A549 (cell line): ENCODE results near the gene CYP8B1. TPM values are rescaled to one million over a fixed set of nuclear protein-coding genes. Genes with fewer than 3 reads are reported as not detected.

Source experiments
- ATAC-seq, 2 experiments: fragments of 200-7000 bp in 1 of 2; fragments of >200 bp in 1 of 2; cut with Nextera tagmentation in 1 of 2; cut with Tn5 transposase in 1 of 2; 3 replicates each; pipeline versions ENCODE4 v1.8.0 to v1.9.1; 2018 to 2020; ENCODE audit warnings: mild to moderate bottlenecking in 1 of 2, moderate library complexity in 1 of 2
- CTCF ChIA-PET: fragments of 300-600 bp; sonication (Branson Sonifier 250); formaldehyde crosslinking; extraction: SDS; loops from one replicate; lab custom pipeline; 2021; ENCODE audit warnings: antibody characterized with exemption, inconsistent platforms; lab: Yijun Ruan, JAX
- POLR2A ChIA-PET: fragments of 350-600 bp; formaldehyde crosslinking; extraction: SDS; loops from one replicate; lab custom pipeline; 2021; ENCODE audit warnings: antibody characterized with exemption, inconsistent platforms; lab: Yijun Ruan, JAX
- DNase-seq, 2 experiments: peaks; one replicate each; pipeline versions ENCODE4 v3.0.0 to v3.0.0-alpha.2; 2011 to 2016; ENCODE audit warnings: low read depth in 1 of 2, low spot score in 1 of 2
- FAIRE-seq: peaks from 2 replicates; lab custom pipeline; 2011; peaks lifted over from hg19 to GRCh38; lab: Jason Lieb, UNC
- H3K27ac ChIP-seq, 2 experiments: fragments of >200 bp; sonication (Bioruptor Twin); formaldehyde crosslinking; 3 replicates each; pipeline ENCODE4 v1.5.1; 2016 to 2017
- H3K4me1 ChIP-seq: fragments of >200 bp; sonication (Bioruptor Twin); formaldehyde crosslinking; 3 replicates; pipeline ENCODE4 v1.6.1; 2016
- H3K4me2 ChIP-seq: fragments of >200 bp; sonication (Bioruptor Twin); formaldehyde crosslinking; 3 replicates; pipeline ENCODE4 v1.6.1; 2016
- H3K4me3 ChIP-seq: fragments of >200 bp; sonication (Bioruptor Twin); formaldehyde crosslinking; 3 replicates; pipeline ENCODE4 v1.5.1; 2016
- H3K9me3 ChIP-seq: fragments of >200 bp; sonication (Bioruptor Twin); formaldehyde crosslinking; 3 replicates; pipeline ENCODE4 v1.6.1; 2016
- EHMT2 ChIP-seq: fragments of 200-600 bp; sonication (generic); IDR thresholded peaks from 2 replicates; pipeline ENCODE4 v1.6.1; 2016; ENCODE audit warnings: antibody characterized with exemption, low read depth, mild to moderate bottlenecking, moderate library complexity
- HEYL ChIP-seq: fragments of 250-450 bp; sonication (Bioruptor Pico); IDR thresholded peaks from 2 replicates; pipeline ENCODE4 v1.8.0; 2021; ENCODE audit warnings: mild to moderate bottlenecking, moderate library complexity
- JUN ChIP-seq, 2 experiments: fragments of >200 bp; sonication (Bioruptor Twin); formaldehyde crosslinking; IDR thresholded peaks; 2 replicates in 1 of 2; 3 replicates in 1 of 2; pipeline ENCODE4 v1.6.1; 2016 to 2017
- MAFK ChIP-seq: fragments of 450-650 bp; IDR thresholded peaks from 2 replicates; pipeline ENCODE4 v1.6.1; 2014; ENCODE audit not compliant: partially characterized antibody
- NPAS2 ChIP-seq: fragments of 250-450 bp; sonication (Bioruptor Pico); IDR thresholded peaks from 2 replicates; pipeline ENCODE4 v1.8.0; 2022; ENCODE audit warnings: mild to moderate bottlenecking, moderate library complexity, borderline replicate concordance
- NR3C1 ChIP-seq: fragments of >200 bp; sonication (Bioruptor Twin); formaldehyde crosslinking; IDR thresholded peaks from 3 replicates; pipeline ENCODE4 v1.6.1; 2017
- WGBS: methylation state at CpG from one replicate; pipeline ENCODE4 v1.1.6; 2017; ENCODE audit errors: missing lambda C conversion rate; 5-methylcytosine and 5-hydroxymethylcytosine counted together
- polyA plus RNA-seq, 4 experiments: library from polyadenylated mRNA; depleted of rRNA in 3 of 4; stranded (reverse); fragments of >200 nt; fragmentation: RNase III in 1 of 4; extraction: RNeasy Plus Mini Kit Qiagen cat#74134 plus additional on column Dnase treatment in 1 of 4; gene quantifications; 2 replicates in 3 of 4; 3 replicates in 1 of 4; pipeline ENCODE4 v1.2.3, GENCODE V29; 2011 to 2017
- TF ChIP-seq, protein P1 (sequence below): IDR thresholded peaks from 2 replicates; pipeline ENCODE4 v1.6.1; 2012

The CYP8B1 gene
- polyA plus RNA-seq, 2 of the 4 experiments (the other 2 are of a cell fraction) = not detected

DNA sequence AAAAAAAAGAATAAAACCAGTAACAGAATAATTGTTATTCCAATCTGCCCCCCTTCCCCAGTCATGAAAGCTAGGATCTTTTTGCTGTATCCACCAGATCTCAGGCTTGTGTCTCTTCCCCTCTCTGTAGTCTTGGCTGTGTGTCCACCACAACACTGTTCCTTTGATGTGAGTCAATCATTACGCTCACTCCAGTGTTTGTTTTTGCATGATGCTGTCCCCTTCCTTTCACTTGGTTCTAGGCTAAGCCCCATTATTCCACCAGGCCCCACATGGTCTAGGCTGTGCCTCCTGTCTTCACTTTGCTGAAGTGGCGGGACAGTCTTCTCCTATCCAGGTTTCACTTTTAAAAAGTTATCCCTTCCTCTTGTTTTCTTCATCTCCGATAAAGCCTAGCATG, 52.9 kb downstream of the CYP8B1 start:
- Histone ChIP-seq H3K27ac (peak overlapping the region; percentile 44 to 59; a peak in 4 of 6 replicates), H3K4me2 (peak overlapping the region; percentile 39; the same call in 2 of the 3 replicates), H3K4me1 (peaks cover 8% of the 10 kb centered on the region; the same call in 1 of the 3 replicates)
- POLR2A ChIA-PET = no interaction called here
- TF ChIP-seq NPAS2 (CRISPR knock-in tag) (no peak), JUN (IDR thresholded peaks at IDR 0.05) (no peak), NR3C1 (no peak), MAFK (no peak), EHMT2 (no peak), HEYL (CRISPR knock-in tag) (no peak)
- TF ChIP-seq, protein P1, sequence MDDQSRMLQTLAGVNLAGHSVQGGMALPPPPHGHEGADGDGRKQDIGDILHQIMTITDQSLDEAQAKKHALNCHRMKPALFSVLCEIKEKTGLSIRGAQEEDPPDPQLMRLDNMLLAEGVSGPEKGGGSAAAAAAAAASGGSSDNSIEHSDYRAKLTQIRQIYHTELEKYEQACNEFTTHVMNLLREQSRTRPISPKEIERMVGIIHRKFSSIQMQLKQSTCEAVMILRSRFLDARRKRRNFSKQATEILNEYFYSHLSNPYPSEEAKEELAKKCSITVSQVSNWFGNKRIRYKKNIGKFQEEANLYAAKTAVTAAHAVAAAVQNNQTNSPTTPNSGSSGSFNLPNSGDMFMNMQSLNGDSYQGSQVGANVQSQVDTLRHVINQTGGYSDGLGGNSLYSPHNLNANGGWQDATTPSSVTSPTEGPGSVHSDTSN = no peak
- TF ChIP-seq, all 56 proteins: peak for 0
- DNase-seq (no peak), ATAC-seq (no peak), FAIRE-seq (no peak)
- Histone ChIP-seq H3K9me3 (no peaks in the 10 kb centered on the region), H3K4me3 (no peak overlapping the region)
- 79% methylated on average over 3 of the region's 3 CpGs for WGBS
- CTCF ChIA-PET = interaction anchor here (0.6 kb wide), 1 partner anchor 67 kb away, joined by 3 read pairs; no protein-coding TSS in a partner anchor

Other genes starting within 250 kb of the CYP8B1 start
- gene ZBTB47, start 222.2 kb downstream of the CYP8B1 start, polyA plus RNA-seq (2011; rRNA removed) = 2.5 and 3.0 TPM in 2 replicates
- 5.2 to 7.1 TPM (median 6.8 TPM) in 3 replicates for gene ZBTB47, start 222.2 kb downstream of the CYP8B1 start, polyA plus RNA-seq (2017; fragmentation: RNase III; extraction: RNeasy Plus Mini Kit Qiagen cat#74134 plus additional on column Dnase treatment)
- not detected in 2 replicates for gene KLHL40, start 190.3 kb downstream of the CYP8B1 start, polyA plus RNA-seq (2011; rRNA removed)
- not detected in 3 replicates for gene KLHL40, start 190.3 kb downstream of the CYP8B1 start, polyA plus RNA-seq (2017; fragmentation: RNase III; extraction: RNeasy Plus Mini Kit Qiagen cat#74134 plus additional on column Dnase treatment)
- not detected in 2 replicates for gene HHATL, start 173.1 kb downstream of the CYP8B1 start, polyA plus RNA-seq (2011; rRNA removed)
- not detected in 3 replicates for gene HHATL, start 173.1 kb downstream of the CYP8B1 start, polyA plus RNA-seq (2017; fragmentation: RNase III; extraction: RNeasy Plus Mini Kit Qiagen cat#74134 plus additional on column Dnase treatment)
- 0.47 and 0.49 TPM in 2 replicates for gene CCDC13, start 102.6 kb downstream of the CYP8B1 start, polyA plus RNA-seq (2011; rRNA removed)
- 0.33 to 0.54 TPM (median 0.41 TPM) in 3 replicates for gene CCDC13, start 102.6 kb downstream of the CYP8B1 start, polyA plus RNA-seq (2017; fragmentation: RNase III; extraction: RNeasy Plus Mini Kit Qiagen cat#74134 plus additional on column Dnase treatment)
- gene HIGD1A, start 71.4 kb downstream of the CYP8B1 start, polyA plus RNA-seq (2011; rRNA removed) = 104 and 158 TPM in 2 replicates
- gene HIGD1A, start 71.4 kb downstream of the CYP8B1 start, polyA plus RNA-seq (2017; fragmentation: RNase III; extraction: RNeasy Plus Mini Kit Qiagen cat#74134 plus additional on column Dnase treatment) = 137 to 147 TPM (median 146 TPM) in 3 replicates
- 0.06 and 0.16 TPM in 2 replicates for gene ACKR2, start 66.4 kb downstream of the CYP8B1 start, polyA plus RNA-seq (2011; rRNA removed)
- gene ACKR2, start 66.4 kb downstream of the CYP8B1 start, polyA plus RNA-seq (2017; fragmentation: RNase III; extraction: RNeasy Plus Mini Kit Qiagen cat#74134 plus additional on column Dnase treatment) = 0.05 TPM in 1 of 3 replicates, not detected in the others
- not detected in 2 replicates for gene ZNF662, start 30.3 kb upstream of the CYP8B1 start, polyA plus RNA-seq (2011; rRNA removed)
- gene ZNF662, start 30.3 kb upstream of the CYP8B1 start, polyA plus RNA-seq (2017; fragmentation: RNase III; extraction: RNeasy Plus Mini Kit Qiagen cat#74134 plus additional on column Dnase treatment) = not detected in 3 replicates
- gene GASK1A, start 103.4 kb upstream of the CYP8B1 start, polyA plus RNA-seq (2011; rRNA removed) = not detected in 2 replicates
- not detected in 3 replicates for gene GASK1A, start 103.4 kb upstream of the CYP8B1 start, polyA plus RNA-seq (2017; fragmentation: RNase III; extraction: RNeasy Plus Mini Kit Qiagen cat#74134 plus additional on column Dnase treatment)
- 7.9 and 9.7 TPM in 2 replicates for gene POMGNT2, start 230.2 kb upstream of the CYP8B1 start, polyA plus RNA-seq (2011; rRNA removed)
- gene POMGNT2, start 230.2 kb upstream of the CYP8B1 start, polyA plus RNA-seq (2017; fragmentation: RNase III; extraction: RNeasy Plus Mini Kit Qiagen cat#74134 plus additional on column Dnase treatment) = 8.7 to 10.1 TPM (median 9.6 TPM) in 3 replicates